ENCODE results near the gene PDE8A. TPM values are rescaled to one million over a fixed set of nuclear protein-coding genes. Genes with fewer than 3 reads are reported as not detected.
A peak's percentile ranks its signal among the peaks of the same experiment; 100 is the strongest.

The PDE8A gene
- total RNA-seq, 1 donor = 26.2 TPM

DNA sequence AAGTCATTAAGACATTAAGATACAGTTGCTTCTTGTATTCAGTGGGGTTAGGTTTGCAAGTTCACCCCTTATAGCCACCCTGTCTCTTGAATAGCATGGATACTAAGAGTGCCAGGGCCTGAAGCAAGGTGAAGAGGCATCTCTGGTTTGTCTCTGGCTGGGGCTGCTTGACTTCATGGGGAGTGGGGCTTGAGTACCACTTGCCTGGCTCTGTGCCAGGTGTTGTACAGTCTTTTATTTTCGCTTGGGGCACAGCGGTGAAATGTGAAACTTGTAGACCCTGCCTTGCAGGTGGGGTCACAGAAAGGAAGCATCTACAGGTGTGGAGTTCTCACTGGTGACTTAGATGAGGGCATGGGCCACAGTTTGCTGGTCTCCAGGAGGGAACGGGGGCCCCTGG, 152.1 kb downstream of the PDE8A start:
- TF ChIP-seq CTCF (IDR thresholded peaks at IDR 0.05; ENCODE audit: insufficient read depth, low read length) = no peak
- H3K4me3 ChIP-seq (ENCODE audit: low read depth, low read length) = no peak overlapping the region

GRCh38 chr15:85137489-85138168, 156.0 kb downstream of the PDE8A start:
- H3K4me3 ChIP-seq (ENCODE audit: low read depth, low read length) = no peak overlapping the region
- DNase-seq (ENCODE audit: low read depth) = no peak
- no peak for TF ChIP-seq CTCF (IDR thresholded peaks at IDR 0.05; ENCODE audit: insufficient read depth, low read length)

More for the DNA sequence above, 152.1 kb downstream of the PDE8A start:
- DNase-seq (ENCODE audit: low read depth) = no peak

GRCh38 chr15:85139391-85139790, 157.7 kb downstream of the PDE8A start:
- no peak overlapping the region for H3K4me3 ChIP-seq (ENCODE audit: low read depth, low read length)
- no peak for TF ChIP-seq CTCF (IDR thresholded peaks at IDR 0.05; ENCODE audit: insufficient read depth, low read length)
- no peak for DNase-seq (ENCODE audit: low read depth)

DNA sequence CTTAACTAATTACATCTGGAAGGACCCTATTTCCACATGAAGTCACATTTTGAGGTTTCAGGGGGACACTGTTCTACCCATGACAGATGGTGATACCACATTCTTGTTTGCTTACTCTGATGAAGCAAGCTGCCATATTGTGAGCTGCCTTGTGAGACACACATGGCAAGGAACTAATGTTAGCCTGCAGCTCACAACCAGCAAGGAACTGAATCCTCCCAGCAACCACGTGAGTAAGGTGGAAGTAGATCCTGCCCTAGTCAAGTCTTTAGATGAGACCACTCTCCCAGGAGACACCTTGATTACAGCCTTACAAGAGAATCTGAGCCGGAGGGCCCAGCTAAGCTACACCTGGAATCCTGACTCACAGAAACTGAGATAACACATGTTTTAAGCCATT, 160.1 kb downstream of the PDE8A start:
- DNase-seq (ENCODE audit: low read depth) = no peak
- no peak overlapping the region for H3K4me3 ChIP-seq (ENCODE audit: low read depth, low read length)
- no peak for TF ChIP-seq CTCF (IDR thresholded peaks at IDR 0.05; ENCODE audit: insufficient read depth, low read length)

GRCh38 chr15:85142312-85142711, 160.7 kb downstream of the PDE8A start:
- H3K4me3 ChIP-seq (ENCODE audit: low read depth, low read length) = no peak overlapping the region
- peak; percentile 65 for DNase-seq (ENCODE audit: low read depth)

DNA sequence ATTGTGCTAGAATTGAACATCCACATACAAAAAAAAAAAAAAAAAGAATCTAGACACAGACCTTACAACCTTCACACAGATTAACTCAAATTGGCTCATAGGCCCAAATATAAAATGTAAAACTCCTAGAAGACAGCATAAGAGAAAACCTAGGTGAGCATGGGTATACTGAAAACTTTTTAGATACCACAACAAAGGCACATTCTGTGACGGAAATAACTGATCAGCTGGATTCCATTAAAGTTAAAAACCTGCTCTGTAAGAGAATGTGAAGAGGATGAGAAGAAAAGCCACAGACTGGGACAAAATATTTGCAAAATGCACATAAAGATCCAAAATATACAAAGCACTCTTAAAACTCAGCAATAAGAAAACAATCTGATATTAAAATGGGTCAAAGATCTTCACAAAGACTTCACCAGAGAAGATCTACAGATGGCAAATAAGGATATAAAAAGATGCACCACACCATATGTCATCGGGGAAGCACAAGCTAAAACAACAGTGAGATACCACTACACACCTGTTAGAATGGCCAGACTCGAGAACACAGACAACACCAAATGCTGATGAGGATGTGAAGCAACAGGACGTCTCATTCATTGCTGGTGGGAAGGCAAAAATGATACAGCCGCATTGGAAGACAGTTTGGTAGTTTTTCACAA, 167.9 kb downstream of the PDE8A start:
- no peak for TF ChIP-seq CTCF (IDR thresholded peaks at IDR 0.05; ENCODE audit: insufficient read depth, low read length)
- DNase-seq (ENCODE audit: low read depth) = no peak
- no peak overlapping the region for H3K4me3 ChIP-seq (ENCODE audit: low read depth, low read length)

More at GRCh38 chr15:85142312-85142711, 160.7 kb downstream of the PDE8A start:
- TF ChIP-seq CTCF (IDR thresholded peaks at IDR 0.05; ENCODE audit: insufficient read depth, low read length) = no peak
